ENCODE results near the gene REXO2.
A peak's percentile ranks its signal among the peaks of the same experiment; 100 is the strongest.

DNA sequence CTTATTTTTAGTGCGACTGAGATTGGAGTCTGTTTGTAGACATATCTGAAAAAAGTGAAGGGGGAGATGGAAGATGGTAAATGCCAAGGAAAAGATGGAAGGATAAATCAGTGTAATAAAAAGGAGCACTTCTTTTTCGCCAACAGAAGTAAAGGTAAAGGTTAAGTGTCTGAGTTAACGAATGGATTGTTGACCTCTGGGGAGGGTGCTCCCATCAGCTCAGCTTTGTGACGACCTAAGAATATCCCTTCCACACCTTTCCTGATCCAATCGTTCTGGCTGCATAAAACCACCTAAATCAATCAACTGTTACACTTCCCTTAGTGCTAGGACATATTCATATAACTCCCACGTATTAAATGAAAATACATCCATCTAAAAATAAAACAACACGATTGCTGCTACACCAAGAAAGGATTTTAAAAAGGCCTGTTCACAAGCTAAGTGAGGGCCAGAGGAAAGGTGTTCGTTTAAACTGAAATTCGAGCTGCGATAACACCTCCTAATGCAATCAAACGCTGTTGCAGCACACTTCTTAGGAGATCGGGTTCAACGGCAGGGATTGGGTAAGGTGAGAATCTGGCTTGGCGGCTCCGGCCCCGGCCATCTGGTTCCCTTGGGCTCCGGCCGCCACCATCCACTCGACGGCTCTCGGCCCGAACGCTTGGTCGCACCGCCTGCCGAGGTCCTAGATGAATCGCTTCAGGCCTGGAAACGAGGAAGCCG lies 39.6 kb upstream of the REXO2 start:
- TF ChIP-seq, protein P1, sequence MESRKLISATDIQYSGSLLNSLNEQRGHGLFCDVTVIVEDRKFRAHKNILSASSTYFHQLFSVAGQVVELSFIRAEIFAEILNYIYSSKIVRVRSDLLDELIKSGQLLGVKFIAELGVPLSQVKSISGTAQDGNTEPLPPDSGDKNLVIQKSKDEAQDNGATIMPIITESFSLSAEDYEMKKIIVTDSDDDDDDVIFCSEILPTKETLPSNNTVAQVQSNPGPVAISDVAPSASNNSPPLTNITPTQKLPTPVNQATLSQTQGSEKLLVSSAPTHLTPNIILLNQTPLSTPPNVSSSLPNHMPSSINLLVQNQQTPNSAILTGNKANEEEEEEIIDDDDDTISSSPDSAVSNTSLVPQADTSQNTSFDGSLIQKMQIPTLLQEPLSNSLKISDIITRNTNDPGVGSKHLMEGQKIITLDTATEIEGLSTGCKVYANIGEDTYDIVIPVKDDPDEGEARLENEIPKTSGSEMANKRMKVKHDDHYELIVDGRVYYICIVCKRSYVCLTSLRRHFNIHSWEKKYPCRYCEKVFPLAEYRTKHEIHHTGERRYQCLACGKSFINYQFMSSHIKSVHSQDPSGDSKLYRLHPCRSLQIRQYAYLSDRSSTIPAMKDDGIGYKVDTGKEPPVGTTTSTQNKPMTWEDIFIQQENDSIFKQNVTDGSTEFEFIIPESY (CRISPR knock-in tag; IDR thresholded peaks at IDR 0.05): no peak
- TF ChIP-seq ZNF280B (CRISPR knock-in tag; IDR thresholded peaks at IDR 0.05; ENCODE audit: borderline replicate concordance) (no peak), ELF3 (CRISPR knock-in tag; IDR thresholded peaks at IDR 0.05) (no peak), ZNF232 (CRISPR knock-in tag; IDR thresholded peaks at IDR 0.05; ENCODE audit: borderline replicate concordance) (no peak; the same call in 1 of the 2 replicates), FOXP1 (IDR thresholded peaks at IDR 0.05) (no peak), FOXP1 (CRISPR knock-in tag; IDR thresholded peaks at IDR 0.05) (no peak), EP300 (IDR thresholded peaks at IDR 0.05; ENCODE audit: low read depth in 2 of 2, low read length in 2 of 2) (no peak), EP300 (CRISPR knock-in tag; IDR thresholded peaks at IDR 0.05; ENCODE audit: borderline replicate concordance) (no peak), ZFP36L1 (CRISPR knock-in tag; IDR thresholded peaks at IDR 0.05) (no peak), XRCC5 (optimal IDR thresholded peaks at IDR 0.05; ENCODE audit: low read length) (no peak), MNT (IDR thresholded peaks at IDR 0.05) (no peak), SNAPC2 (CRISPR knock-in tag; IDR thresholded peaks at IDR 0.05) (no peak), MEIS1 (CRISPR knock-in tag; IDR thresholded peaks at IDR 0.05; ENCODE audit: borderline replicate concordance) (no peak), CEBPB (IDR thresholded peaks at IDR 0.05; ENCODE audit: borderline replicate concordance, low read depth, low read length) (peak; percentile 54; the same call in 1 of the 2 replicates)
- TF ChIP-seq, protein P2, sequence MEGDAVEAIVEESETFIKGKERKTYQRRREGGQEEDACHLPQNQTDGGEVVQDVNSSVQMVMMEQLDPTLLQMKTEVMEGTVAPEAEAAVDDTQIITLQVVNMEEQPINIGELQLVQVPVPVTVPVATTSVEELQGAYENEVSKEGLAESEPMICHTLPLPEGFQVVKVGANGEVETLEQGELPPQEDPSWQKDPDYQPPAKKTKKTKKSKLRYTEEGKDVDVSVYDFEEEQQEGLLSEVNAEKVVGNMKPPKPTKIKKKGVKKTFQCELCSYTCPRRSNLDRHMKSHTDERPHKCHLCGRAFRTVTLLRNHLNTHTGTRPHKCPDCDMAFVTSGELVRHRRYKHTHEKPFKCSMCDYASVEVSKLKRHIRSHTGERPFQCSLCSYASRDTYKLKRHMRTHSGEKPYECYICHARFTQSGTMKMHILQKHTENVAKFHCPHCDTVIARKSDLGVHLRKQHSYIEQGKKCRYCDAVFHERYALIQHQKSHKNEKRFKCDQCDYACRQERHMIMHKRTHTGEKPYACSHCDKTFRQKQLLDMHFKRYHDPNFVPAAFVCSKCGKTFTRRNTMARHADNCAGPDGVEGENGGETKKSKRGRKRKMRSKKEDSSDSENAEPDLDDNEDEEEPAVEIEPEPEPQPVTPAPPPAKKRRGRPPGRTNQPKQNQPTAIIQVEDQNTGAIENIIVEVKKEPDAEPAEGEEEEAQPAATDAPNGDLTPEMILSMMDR (CRISPR knock-in tag; IDR thresholded peaks at IDR 0.05): no peak

All from HepG2 (cell line).